Measurements from ENCODE around the gene MTHFS. TPM values are rescaled to one million over a fixed set of nuclear protein-coding genes. Genes with fewer than 3 reads are reported as not detected.

The MTHFS gene
- total RNA-seq (2022; extraction: Qiagen RNA extraction; ENCODE audit: low read depth): 75.7 to 101 TPM (median 80.9 TPM) in 5 replicates

GRCh38 chr15:79896634-79897379 lies at the start of gene MTHFS:
MTHFS (minus strand) TSS chr15:79897014; CDS start chr15:79896988, 26 bp downstream.

Other genes starting within 250 kb of the MTHFS start
- 11.8 to 26.2 TPM (median 16.5 TPM) in 5 replicates for gene BCL2A1, start 74.2 kb upstream of the MTHFS start, total RNA-seq (2022; extraction: Qiagen RNA extraction; ENCODE audit: low read depth)
- gene ZFAND6, start 162.7 kb upstream of the MTHFS start, total RNA-seq (2022; extraction: Qiagen RNA extraction; ENCODE audit: low read depth): 88.6 to 129 TPM (median 110 TPM) in 5 replicates